ENCODE results near the gene ZSCAN26.

GRCh38 chr6:28291573-28291972, 24.6 kb downstream of the ZSCAN26 start:
- no peak for TF ChIP-seq CTCF (IDR thresholded peaks at IDR 0.05)
- no peak for TF ChIP-seq USF2 (CRISPR knock-in tag; IDR thresholded peaks at IDR 0.05)
- TF ChIP-seq ZNF671 (CRISPR knock-in tag; IDR thresholded peaks at IDR 0.05) = no peak
- no peak for TF ChIP-seq ZNF416 (CRISPR knock-in tag; IDR thresholded peaks at IDR 0.05)
- no peak for TF ChIP-seq KAT7 (CRISPR knock-in tag; IDR thresholded peaks at IDR 0.05; ENCODE audit: borderline replicate concordance)
- TF ChIP-seq MAX (CRISPR knock-in tag; IDR thresholded peaks at IDR 0.05) = no peak

All from WTC11 (cell line).